Activated CD8-positive, alpha-beta memory T cell treated with anti-CD3 and anti-CD28 coated beads, Interleukin-2, amount 50 U/mL, for 4 hours (primary cell): ENCODE data around the gene MCC.
A peak's percentile ranks its signal among the peaks of the same experiment; 100 is the strongest.
"Not testable (repeated sequence)": the region's sequence is repeated elsewhere in the genome, so short reads cannot be mapped to it uniquely, and the experiment has no call there.

Experiments used
- DNase-seq: peaks from one replicate; pipeline ENCODE4 v3.0.0-alpha.2; 2020

Gene MCC

DNA sequence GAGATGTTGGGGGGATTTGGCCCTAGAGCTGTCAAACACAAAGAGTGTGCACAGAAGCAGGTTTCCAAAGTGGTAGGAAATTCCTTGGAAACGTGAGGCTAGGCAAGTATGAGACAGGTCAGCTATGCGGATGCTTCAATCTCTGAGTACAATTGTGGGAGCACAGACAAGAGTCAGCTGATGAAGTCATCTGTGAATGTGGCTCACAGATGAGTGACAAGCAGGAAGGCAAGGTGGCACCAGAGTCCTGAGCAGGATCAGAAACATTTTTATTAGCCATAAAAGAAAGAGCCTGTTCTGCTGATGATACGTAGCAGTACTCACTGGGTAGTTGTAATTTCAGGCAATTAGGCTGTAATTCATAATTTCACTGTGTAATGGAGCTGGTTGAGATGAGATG lies 394.7 kb downstream of the MCC start:
- DNase-seq, result no peak

DNA sequence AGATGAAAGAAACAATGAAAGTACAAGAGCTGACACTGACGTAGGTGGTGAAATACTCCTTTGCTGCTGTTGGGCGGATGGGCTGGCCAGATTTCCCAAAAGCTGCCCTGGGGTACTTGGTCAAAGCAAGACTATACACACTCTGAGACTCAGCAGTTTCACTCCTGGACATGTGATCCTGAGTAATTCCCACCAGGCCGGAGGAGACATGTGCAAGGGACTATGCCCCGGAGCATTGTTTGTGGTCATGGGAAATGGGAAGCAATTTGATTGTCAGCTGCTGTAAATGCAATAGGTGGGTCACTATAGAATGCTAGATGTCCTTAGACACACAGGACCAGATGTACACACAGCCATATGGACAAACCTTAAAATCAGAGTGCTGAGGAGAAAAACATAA lies 395.6 kb downstream of the MCC start:
- no peak for DNase-seq

DNA sequence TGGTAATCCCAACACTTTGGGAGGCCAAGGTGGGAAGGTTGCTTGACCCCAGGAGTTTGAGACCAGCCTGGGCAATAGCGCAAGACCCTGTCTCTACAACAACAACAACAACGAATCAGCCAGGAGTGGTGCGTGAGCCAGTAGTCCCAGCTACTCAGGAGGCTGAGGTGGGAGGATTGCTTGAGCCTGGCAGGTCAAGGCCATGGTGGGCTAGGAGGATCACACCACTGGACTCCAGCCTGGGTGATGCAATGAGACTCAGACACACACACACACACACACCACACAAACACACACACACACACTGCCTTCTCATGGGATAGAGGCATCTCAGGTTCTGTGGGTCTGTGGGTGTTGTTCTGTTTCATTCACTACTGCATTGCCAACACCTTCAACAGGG lies 396.6 kb downstream of the MCC start:
- no peak for DNase-seq

DNA sequence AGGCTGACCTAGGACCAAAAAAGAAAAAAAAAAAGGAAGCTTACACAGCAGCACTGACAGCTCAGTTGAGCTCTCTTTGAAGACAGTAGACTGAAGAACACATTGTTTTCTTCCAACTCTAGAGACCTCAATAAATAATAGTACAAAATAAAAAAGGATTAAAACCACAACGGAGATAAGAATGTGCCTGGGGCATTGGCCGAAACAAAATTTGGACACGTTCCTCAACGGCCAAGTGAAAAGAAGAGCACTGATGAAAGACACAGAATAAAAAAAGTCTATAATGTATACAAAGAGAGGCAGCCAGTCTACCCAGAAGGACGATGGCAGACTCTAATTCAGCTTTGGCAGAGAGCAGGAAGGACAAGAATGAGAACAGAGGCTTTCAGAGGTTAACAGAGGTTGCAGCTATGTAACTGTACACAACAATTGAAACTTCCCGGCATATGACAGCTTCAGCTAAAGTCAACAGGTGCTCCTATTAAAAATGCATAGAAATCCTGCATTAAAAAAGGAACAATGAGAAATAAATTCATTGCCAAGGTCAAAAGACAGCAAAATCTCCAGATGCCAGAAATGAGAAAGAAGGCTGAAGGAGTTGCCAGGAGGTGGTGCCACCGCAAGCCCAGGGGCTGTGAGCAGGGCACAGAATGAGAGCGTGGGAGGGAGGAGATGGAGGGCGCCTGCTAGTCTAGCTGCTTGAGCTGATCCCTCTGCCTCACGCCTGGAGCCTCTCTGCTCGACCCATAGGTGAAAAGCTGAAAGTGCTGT lies 397.7 kb downstream of the MCC start:
- DNase-seq, result peak; percentile 32

DNA sequence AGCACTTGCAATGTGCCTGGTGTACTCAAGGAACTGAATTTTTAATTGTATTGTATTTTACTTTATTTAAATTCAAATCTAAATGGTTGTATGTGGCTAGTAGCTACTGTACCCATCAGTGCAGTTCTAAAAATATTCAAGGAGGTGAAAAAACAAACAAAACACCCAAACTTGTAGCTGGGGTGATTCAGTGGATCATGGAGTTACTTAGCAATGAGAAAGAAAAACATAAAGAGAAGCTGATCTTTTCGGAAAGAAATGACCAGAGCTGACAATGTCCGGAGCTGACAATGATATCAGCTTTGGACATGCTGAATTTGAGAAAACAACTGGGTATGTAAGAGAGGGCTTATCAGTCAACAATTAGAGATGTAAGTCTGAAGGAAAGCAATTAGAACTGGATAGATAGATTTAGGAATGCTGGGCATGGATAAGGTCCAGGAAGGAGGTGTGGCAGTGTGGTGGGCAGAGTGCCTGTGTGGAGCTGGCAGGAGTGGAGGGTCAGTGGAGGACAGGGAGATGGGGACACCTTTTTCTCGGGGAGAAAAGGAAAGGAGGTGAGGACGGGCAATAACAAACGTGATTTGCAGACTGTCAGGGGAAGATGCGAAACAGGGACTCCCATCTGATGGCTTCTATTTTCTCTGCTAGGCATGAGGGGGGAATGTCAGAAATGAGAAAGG lies 398.5 kb downstream of the MCC start:
- no peak for DNase-seq

DNA sequence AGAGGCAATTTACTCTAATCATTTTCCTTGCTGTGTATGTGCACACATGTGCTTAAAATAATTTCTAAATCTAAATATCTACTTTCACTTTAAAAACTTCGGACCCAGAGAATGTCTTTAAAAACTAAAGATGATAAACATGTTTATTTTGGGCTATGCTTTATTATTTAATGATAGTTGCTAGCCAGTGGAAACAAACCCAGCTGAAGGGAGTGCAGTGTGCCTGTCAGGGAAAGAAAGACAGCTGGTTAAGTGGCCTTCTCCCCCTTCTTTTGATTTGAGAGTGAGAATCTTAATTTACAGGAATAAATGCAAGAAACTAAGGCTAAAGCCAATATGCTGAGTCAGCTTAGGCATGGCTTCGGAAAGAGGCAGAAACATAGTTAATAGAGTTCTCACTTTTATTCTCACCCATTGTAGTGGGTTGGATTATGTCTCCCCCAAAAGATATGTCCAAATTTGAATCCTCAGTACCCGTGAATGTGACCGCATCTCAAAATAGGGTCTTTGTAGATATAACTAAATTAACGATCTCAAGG lies 400.2 kb downstream of the MCC start:
- DNase-seq, result no peak

DNA sequence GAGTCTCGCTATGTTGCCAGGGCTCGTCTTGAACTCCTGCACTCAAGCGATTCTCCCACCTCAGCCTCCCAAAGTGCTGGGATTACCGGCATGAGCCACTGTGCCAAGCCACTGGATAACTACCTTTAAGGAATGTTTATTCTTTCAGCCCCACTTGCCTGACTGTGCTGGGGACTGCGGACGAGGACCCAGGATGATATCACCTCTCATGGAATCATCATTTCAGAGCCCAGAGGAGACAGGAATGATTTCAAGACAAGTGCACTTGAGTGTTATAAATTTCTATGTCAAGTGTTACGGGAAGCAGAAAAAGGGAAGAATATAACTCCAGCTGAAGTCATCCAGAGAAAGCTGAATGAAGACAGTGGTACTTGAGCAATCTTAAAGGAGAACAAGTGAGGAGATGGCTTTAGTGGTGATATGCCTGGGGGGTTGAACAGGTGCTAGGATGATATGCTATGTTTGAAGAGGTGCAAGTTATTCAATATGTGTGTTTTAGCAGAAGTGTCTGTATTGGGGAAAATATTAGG lies 402.3 kb downstream of the MCC start:
- DNase-seq, result no peak

DNA sequence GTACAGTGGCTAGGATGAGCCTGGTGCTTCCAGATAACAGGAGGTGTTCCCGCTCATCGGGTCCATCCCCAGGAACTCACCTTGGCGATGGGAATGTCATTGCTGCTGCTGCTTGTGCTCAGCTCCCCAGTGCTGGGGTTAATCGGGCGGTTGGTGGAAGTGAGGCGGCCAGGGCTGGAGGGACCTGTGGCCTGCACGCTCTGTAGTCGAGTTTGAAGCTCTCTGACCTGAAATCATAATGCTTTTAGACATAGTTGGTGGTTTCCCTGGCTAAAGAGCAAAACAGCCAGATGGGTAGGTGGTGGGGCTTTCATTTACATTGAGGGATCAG lies 403.2 kb downstream of the MCC start:
- DNase-seq, result no peak

DNA sequence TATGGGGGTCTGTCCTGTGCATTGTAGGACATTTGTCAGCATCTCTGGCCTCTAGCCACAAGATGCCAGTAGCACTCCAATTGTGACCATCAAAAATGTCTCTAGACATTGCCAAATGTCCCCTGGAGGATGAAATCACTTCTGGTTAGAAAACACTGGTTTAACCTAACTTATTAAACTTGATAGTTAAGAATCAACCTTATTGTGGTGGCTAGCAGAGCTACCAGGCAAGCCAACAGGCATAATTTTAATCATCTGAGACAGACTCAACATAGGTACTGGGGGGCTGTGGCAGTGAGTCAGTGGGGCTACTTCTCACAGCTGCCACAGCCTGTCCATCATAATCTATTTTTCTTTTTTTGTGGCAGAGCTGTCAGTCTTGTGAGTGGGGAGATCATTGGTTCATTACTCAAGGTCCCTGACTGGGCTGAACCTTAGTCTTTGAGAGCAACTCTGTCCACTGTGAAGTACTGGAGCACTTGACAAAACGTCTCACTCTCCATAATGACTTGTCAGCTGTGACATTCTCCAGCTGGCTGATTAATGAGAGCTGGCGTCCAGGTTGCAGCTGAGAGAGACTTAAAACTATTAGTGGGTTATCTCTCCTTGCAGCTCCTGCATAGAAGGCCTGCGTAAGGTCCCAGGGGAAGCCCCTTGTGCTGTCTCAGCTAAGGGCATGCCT lies 403.7 kb downstream of the MCC start:
- DNase-seq, result no peak

DNA sequence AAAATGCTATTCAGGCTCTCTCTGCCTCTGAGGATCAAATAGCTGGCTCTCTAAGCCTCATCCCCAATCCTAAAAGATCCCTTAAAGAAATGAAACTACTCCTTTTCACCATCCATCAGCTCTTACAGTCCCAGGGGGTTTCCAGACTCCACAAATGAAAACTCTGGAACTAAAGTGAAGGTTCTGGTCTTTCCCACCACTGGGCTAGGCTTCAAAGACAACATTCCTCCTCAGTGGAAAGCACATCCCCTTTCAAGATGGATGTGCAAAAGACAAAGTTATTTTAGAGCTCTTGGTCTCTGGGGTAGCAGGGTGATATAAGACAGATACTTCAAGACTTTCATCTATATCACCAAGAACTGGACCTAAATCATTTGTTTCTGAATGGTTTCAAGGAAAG lies 404.8 kb downstream of the MCC start:
- no peak for DNase-seq

DNA sequence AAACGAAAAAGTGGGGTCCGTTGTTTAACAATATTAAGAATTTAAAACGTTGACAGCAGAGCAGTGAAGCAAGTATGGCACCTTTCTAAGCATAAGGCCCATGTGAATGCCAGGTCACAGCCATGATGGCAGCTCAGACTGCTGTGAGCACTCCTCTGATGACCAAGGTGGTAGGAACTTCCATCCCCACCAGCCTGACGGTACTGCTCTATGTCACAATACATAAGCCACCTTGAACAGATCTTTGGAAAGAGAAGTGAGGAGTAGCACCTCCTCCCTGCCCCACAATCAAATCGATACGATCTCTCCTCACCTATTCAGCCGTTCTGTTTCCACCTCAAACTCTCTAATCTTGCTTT lies 405.7 kb downstream of the MCC start:
- no peak for DNase-seq

DNA sequence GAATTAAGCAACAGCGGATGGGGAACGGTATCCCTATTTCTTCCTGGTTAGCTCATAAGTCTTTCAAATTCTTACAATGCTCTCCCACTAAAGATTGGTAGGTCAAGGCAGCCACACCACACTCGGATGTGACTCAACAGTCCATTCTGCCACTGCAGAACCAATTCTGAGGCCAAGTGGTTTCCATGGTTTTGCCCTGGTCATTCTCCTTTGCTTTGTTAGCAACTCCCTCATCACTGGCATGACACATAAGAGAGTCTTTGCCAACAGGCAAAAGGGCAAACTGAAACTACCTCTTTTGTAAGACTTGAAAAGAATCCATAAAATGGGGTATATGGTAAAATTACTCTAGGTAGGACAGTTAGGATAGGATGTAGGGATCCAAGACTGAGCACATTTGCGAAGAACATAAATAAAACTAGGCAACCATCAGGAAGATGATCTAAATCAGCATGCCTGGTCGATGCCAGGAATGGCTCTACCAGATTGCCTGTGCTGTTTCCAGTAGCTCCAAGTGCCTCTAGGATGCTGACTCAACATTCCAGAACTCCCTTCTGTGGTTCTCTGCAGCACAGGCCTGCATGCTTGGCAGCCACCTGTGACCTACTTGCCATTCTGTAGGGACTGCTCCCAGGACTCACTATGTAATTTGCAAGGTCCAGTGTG lies 406.2 kb downstream of the MCC start:
- DNase-seq, result no peak

DNA sequence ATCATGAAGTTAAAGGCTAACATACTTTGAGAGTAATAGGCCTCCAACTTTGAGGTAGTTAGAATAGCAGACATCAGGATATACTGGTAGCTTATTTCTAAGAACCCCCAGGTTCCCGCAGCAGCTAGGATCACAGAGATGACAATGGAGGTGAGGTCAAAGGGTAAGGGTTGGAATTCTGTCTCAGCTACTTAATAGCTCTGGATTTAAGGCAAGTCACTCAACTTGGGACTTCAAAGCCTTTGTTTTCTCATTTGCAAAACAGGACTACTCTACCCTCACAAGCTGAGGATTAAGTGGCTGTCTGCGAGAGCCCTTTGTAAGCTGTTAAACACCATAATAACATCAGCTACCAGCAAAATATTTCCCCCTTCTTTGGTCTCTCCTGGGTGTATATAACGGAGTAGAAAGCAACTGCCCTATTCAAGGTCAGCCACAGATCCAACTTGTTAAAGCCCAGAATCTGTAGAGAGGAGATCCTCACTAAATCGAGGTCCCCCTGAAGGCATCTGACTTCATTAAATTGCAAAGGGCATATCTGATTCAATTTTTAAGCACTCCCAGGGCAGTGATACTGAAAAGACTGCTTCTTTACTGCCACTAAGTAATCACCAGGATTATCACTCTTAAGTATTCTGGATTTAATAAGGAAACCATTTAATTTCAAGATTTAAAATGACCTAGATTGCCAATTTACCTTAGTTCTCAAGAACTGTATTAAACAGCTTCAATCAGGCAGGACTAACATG lies 407.0 kb downstream of the MCC start:
- no peak for DNase-seq

DNA sequence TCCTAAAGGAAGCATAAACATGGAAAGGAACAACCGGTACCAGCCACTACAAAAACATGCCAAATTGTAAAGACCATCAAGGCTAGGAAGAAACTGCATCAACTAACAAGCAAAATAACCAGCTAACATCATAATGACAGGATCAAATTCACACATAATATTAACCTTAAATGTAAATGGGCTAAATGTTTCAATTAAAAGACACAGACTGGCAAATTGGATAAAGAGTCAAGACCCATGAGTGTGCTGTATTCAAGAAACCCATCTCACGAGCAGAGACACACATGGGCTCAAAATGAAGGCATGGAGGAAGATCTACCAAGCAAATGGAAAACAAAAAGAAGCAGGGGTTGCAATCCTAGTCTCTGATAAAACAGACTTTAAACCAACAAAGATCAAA lies 411.6 kb downstream of the MCC start:
- DNase-seq, result not testable (repeated sequence)

DNA sequence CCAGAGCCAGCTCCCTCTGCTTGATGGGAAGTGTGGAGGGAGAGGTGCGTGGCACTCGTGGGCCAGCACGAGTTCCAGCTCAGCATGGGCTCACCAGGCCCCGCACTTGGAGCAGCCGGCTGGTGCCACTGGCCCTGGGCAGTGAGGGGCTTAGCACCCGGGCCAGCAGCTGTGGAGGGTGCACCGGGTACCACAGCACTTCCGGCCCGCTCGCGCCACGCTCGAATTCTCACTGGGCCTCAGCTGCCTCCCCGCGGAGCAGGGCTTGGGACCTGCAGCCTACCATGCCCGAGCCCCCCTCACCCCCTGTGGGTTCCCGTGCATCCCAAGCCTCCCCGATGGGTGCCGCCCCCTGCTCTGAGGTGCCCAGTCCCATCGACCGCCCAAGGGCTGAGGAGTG lies 413.2 kb downstream of the MCC start:
- DNase-seq, result no peak

DNA sequence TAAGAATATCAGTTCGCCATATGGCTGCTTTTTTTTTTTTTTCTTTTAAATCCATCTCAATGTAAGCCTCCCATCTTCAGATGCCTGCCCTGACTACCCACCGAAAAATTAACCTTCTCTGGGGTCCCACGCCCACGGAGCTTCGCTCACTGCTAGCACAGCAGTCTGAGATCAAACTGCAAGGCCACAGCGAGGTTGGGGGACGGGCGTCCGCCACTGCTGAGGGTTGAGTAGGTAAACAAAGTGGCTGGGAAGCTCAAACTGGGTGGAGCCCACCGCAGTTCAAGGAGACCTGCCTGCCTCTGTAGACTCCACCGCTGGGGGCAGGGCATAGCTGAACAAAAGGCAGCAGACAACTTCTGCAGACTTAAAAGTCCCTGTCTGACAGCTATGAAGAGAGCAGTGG lies 414.6 kb downstream of the MCC start:
- peak; percentile 46 for DNase-seq

DNA sequence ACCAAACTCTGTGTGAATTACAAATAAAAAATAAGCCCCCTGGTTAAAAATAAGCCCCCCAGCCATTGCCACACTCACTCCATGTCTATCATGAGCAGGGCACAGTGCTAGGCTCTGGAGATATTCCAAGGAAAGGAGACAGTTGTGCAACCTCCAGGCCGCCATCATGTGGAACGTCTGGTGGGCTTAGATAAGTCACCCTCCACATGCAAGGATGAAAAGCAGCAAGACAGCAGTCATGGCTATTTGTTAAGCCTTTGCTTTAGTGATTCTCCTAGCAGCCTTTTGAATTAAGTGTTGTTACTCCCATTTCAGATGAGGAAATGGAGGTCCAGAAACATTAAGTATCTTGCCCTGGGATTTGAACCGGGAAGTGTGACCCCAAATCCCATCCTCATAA lies 416.9 kb downstream of the MCC start:
- no peak for DNase-seq

DNA sequence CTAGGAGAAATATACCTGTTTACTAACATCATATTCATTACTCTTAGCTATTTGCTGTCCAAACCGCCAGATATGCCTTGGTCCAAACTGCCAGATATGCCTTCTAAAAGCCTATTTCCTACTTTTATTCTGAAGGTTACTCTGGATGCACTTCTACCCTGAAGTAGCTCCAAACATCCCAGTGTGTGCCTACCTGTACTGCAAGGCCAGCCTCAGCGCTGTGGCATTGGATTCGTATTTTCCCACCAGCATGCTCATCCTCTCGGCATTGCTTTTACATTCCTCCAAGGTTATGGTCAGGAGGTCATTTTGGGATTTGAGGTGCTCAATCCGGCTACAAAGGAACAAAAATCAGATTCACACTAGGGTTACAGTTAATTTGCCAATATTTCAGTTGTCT lies 417.4 kb downstream of the MCC start:
- no peak for DNase-seq

DNA sequence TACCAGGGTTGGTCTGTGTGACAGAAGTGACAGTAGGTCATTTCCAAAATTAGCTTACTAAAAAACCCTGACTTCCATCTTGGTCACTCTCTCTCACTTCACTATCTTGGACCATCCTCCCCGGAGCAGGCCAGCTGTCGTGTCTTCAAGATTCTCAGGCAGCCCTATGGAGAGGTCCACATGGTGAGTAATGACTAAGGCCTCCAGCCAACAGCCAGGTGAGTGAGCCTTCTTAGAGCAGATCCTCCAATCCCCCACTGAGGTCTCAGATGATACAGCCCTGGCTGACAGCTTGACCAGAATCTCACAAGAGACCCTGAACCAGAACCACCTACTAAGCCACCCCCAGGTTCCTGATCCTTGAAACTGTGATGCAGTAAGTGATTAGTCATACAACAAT lies 419.7 kb downstream of the MCC start:
- no peak for DNase-seq

DNA sequence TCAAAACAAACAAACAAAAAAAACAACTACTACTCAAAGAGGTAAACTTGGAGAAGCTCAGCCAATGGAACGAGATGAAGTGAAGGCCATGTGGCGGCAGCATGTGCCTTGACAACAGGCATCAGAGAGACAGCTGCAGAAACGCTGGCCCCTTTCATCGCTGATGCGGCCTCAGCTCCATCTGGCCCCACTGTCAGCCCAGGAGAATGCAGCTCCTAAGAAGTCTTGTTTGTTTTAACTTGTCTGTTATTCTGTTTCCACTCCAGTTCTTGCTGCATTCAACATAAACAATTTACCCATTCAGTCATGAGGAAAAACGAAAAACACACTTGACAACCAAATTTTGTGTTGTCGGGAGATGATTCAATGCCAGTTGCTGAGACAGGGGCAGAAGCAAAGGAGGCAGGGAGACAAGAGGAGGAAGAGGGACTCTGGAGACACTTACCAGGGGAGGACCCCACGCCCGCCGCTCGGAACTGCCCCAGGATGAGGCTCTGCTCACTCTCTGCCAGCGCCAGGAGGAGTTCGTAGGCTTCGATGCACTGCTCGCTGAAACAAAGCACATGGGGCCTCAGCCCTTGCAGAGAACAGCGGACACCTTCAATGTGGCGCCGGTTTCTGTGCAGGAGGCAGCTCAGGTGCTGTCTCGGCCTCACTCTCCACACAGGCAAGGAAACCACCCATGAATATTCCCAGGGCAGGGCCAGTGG lies 420.5 kb downstream of the MCC start:
- no peak for DNase-seq

DNA sequence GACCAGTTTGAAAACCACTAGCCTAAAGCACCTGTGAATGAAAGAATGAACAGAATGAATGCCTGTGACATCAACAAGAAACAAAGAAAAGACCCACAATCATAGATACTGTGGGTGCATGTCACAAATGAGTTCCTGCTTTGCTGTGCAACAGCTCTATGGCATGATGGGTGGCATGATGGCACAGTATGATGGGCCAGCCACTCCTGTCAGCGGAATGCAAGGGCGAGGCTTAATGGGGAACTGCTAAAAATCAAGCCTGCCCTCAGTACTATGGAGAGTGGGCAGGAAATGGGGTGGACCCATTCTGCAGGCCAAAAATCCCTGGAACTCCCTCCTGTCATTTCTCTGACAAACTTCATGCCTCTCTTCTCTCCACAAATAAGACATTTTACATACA lies 422.6 kb downstream of the MCC start:
- DNase-seq, result no peak

DNA sequence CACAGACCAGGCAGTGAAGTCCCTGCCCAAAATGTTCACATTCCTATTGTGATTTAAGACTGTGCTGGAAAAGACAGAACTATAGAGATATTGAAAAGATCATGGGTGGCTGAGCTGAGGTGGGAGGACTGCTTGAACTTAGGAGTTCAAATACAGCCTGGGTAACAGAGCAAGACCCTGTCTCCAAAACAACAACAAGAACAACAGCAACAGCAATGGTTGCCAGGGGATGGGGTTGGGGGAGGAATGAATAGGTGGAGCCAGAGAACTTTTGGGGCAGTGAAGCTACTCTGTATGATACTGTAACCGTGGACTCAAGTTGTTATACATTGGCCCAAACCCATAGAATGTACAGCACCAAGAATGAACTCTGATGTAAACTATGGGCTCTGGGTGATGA lies 423.4 kb downstream of the MCC start:
- no peak for DNase-seq
